NCI-H1105 (cell line): ENCODE data around the gene CRCP.
"Not testable (repeated sequence)": the region's sequence is repeated elsewhere in the genome, so short reads cannot be mapped to it uniquely, and the experiment has no call there.

ENCODE experiments used
- DNase-seq: peaks from one replicate; lab custom pipeline; 2025; lab: John Stamatoyannopoulos, UW

The CRCP gene

DNA sequence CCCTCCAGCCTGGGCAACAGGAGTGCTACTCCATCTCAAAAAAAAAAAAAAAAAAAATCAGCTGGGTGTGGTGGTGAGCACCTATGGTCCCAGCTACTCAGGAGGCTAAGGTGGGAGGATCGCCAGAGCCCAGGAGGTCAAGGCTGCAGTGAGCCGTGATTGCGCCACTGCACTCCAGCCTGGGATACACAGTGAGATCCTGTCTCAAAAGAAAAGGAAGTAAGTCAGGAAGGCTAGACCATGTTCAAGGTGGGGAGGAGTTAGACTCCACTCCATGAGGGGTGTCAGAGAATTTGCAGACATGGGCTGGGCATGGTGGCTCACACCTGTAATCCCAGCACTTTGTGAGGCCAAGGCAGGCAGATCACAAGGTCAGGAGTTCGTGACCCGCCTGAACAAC, 6.2 kb upstream of the CRCP start:
- DNase-seq: not testable (repeated sequence)

DNA sequence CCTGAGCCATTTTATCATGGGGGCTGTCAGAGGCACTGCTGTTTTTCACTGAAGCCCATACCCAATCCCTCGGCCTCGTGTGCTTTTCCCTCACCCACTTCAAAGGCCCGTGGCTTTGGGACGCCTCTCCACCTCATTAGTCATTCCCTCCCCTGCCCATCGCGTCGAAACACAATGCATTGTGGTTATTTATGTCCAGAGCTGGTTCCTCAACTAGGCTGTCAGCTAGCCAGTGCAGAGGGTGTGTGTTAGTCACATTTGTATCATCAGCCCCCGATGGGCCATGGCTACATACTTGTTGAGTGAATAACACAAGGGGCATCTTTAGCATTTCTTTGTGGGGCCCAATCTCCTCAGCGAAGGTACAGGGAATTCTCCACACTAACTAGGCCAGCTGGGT, 3.8 kb upstream of the CRCP start:
- no peak for DNase-seq

DNA sequence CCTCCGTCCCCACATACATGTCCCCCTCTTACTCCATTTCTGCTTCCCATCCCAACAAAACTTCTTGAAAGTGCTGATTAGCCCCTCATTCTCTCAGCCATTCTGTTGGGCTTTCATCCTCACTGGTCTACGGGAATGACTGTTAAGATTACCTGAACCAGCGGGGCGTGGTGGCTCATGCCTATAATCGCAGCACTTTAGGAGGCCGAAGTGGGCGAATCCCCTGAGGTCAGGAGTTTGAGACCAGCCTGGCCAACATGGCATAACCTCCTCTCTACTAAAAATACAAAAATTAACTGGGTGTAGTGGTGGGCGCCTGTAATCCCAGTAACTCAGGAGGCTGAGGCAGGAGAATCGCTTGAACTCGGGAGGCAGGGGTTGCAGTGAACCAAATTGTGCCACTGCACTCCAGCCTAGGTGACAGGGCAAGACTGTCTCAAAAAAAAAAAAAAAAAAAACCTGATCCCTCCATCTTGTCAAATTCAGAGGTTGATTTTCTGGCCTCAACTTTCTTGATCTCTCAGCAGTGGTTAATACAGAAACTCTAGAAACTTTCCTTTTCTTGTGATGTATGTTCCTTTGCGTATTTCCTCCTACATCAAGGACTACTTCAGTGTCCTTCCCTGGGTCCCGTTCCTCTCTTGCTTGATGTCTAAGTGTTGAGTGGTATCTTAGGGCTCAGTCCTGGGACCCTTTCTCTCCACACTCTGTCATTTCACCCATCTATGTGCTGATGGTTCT, 2.2 kb downstream of the CRCP start:
- not testable (repeated sequence) for DNase-seq

DNA sequence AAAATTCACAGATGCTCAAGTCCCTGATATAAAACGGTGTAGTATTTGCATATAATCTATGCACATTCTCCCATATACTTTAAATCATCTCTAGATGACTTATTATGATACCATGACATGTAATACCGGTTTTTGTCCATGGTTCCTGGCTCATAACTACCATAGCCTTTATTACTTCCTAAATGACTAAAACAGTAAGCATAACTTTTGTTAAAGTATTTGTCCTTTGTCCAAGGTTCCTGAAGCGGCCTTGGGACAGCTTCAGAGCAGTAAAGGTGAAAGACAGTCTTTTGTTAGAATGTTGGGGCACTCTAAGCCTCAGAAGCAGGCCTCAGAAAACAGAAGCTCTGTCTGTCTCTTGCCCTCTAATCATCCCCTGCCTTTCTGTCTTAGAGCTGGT, 4.0 kb downstream of the CRCP start:
- no peak for DNase-seq

DNA sequence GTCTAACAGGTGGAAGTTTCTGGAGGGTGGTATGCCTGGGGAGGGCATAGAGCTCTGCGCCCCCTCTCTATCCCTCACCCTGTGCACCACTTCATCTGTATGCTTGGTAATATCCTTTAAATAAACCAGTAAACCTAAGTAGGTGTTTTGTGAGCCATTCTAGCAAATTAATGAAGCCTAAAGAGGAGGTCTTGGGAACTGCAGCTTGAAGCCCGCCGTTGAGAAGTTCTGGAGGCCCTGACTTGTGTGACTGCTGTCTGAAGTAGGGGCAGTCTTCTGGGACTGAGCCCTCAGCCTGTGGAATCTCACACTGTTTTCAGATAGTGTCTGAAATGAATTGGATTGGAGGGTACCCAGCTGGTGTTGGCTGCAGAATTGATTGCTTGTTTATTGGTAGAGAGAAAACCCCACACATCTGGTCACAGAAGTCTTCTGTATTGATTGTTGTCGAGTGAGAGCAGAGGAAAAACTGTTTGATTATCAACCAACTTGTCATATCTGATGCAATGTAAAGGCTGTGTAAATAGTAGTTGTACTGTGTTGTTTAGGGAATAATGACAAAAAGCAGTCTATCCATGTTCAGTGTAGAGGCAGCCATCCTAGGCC, 4.7 kb downstream of the CRCP start:
- no peak for DNase-seq

DNA sequence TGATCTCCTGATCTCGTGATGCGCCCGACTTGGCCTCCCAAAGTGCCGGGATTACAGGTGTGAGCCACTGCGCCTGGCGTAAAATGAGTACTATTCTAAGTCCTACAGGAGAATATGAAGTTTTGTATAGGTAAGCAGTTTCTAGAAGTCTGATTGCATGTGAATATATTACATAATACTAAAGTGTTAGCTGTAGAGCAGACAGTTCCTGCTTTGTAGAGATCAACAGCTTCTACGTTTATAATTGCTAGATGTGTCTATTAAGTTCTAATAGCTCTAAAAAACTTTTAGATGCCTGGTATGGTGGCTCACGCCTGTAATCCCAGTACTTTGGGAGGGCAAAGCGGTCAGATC, 8.5 kb downstream of the CRCP start:
- DNase-seq: no peak

DNA sequence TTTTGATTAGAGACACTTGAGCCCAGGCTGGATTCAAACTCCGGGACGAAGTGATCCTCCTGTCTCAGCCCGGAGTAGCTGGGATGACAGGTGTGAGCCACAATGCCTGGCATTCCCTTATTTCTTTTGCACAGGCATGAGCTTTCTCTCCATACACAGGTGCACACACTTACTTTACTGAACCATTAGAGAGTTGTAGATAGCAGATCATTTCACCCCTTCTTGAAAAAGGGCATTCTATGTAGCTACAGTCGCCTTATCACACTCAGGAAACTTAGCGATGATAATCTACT, 9.9 kb downstream of the CRCP start:
- not testable (repeated sequence) for DNase-seq

DNA sequence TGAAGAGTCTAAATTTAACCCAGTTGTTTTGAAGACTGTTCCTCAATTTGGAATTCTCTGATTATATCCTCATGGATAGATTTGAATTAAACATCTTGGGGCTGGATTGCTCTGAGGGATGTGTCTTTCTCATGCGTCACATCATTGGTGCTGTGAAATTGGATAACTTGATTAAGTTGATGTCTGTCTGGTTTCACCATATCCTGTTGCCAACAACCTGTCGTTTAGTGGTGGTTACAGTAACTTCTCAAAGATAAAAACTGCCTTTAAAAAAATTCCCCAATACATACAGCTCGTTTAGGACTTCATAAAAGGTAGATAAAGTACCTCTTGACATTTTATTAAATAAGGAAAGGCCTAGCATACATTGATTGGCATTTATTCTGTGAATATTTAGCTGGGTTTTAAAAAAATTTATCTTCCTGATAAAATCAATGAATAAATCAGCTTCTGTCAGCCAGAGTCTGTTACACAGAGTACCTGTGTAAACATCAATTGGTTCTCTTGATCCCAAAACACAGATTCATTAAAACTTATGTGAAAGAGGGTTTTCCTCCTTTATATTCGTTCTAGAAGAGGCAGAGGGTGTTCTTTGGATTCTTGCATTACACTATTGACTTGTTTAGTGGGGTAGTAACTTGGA, 10.5 kb downstream of the CRCP start:
- no peak for DNase-seq

DNA sequence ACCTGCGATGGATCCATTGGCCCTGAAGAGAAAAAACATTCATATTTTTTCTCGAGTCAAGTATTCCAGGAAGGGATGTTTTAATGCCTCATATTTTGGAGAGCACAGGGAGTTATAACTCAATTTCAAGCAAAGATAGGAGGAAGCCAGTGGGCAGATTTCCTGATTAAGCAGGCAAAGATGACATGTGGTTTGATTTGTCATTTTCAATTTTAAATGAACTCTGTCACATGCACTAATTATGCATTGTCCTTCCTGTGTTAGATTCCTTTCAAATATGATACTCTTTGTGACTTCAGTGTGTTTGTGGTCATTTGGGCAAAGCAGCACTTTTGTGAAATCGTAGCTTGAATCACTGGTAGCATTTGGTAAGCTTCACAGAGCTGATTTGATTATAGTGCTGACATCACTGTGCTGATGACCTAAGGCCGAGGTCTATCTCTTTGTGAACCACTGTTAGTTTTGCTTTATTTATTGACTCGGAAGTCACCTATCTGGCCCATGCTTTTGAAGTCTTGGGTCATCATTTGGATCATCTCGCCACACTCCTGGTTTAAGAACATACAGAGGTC, 11.2 kb downstream of the CRCP start:
- DNase-seq: not testable (repeated sequence)

DNA sequence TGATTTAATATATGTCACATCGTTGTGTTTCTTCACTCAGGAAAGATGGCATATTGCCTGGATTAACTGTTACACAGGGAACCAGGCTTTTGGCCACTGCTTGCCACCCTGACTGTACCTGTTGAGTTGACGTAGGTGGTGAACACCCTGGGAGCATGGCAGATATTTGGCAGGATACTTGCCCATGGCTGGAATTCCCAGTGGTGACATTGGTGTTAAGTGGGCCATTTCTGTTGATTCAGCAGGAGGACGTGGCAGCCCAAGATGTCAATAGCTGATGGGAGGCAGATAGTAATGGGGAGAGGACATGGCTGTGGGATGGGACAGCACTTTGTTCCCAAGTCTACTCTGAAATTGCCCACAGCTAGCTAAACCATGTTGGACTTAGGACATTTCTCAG, 12.5 kb downstream of the CRCP start:
- not testable (repeated sequence) for DNase-seq

DNA sequence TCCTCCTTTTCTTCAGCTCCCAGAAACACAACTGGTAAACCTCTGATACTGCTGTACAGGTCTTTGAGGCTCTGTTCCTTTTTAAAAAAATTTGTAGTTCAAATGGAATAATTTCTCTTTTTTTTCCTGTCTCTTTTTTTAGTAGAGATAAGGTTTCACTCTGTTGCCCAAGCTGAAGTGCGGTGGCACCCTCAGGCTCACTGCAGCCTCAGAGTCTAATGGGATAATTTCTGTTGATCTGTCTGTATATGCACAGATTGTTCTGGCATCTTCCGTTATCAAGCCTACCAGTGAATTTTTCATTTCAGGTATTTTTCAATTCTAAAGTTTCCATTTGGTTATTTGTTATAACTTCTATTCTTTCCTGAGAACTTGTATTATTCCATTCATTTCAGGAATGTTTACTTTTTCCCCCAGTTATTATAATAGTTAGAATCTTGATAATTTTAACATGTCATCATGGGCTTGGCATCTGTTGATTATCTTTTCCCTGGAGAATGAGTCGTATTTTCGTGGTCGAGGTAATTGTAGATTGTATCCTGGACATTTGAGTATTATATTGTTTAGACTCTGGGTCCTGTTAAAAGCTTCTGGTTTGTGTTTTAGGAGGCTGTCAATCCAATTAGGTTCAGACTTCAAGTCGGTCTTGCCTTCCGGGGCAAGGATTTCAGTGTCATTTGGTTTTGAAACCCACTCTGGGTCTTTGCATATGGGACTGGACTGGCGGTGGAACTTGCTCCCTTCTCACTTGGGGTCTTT, 24.5 kb downstream of the CRCP start:
- DNase-seq: no peak

DNA sequence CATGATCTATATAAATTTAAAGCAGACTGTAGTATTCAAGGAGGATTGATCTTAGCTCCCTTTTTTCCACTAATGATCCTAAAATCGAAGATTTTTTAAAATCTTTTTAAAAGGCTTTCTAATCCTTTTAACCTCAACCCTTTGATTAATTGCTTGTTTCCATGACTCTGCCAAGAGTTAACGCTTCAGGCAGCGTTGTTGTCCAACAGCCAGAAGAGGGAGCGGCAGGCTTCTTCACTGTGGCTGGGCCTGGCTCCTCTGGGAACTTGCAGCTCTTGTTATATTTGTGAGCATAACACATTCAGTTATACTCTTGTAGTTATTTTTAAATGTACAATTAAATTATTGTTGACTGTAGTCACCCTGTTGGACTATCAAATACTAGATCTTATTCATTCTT, 26.3 kb downstream of the CRCP start:
- DNase-seq: no peak

DNA sequence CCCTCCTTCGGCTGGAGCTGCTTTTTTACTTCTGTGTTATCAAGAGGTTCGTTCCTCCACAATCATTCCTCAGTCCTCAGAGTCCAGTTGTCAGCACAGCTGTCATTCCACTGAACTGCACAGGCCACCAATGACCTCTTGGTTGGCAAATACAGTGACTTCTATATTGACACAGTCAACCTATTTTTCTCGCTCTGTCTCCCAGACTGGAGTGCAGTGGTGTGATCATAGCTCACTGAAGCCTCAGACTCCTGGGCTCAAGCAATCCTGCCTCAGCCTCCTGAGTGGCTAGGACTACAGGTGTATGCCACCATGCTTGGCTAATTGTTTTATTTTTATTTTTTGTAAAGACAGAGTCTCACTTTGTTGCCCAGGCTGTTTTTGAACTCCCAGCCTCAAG, 27.7 kb downstream of the CRCP start:
- DNase-seq: no peak

DNA sequence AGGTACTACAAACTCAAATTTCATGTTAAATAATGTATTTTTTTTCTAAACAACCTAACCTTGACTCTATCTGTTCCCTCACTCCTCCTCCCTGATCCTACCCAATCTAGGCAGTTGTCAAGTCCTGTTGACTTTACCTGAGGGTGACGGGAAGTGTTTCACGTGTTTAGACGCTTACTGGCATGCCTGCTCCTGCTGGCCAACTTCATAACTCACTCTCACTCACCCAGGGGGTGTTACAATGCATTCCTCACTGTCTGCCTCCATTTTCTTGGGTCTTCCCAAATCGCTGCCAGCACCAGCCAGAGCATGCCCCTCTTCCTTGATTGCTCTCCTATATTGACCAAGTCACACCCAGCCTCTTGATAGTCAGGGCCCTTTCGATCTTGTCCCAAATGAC, 28.3 kb downstream of the CRCP start:
- DNase-seq: no peak

DNA sequence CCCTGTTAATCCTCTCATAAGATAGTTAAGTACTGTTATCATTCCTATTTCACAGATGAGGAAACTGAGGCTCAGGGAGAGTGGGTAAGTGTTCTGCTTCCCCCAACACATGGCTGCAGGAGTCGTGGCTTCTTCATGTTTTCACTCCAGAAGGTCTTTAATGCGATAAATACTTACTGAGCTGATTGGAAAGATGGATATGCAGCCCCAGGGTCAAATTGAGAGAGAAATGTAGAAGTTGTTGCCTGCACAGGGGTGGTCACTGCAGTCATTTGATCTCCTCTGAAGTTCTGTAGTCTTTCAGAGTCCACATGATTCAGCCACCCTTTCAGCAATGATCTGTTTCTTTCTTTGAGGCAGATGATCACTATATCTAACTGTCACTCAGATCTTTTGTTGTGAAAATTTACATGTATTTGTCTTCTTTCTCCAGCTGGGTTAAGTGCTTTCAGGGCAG, 29.3 kb downstream of the CRCP start:
- DNase-seq: no peak

DNA sequence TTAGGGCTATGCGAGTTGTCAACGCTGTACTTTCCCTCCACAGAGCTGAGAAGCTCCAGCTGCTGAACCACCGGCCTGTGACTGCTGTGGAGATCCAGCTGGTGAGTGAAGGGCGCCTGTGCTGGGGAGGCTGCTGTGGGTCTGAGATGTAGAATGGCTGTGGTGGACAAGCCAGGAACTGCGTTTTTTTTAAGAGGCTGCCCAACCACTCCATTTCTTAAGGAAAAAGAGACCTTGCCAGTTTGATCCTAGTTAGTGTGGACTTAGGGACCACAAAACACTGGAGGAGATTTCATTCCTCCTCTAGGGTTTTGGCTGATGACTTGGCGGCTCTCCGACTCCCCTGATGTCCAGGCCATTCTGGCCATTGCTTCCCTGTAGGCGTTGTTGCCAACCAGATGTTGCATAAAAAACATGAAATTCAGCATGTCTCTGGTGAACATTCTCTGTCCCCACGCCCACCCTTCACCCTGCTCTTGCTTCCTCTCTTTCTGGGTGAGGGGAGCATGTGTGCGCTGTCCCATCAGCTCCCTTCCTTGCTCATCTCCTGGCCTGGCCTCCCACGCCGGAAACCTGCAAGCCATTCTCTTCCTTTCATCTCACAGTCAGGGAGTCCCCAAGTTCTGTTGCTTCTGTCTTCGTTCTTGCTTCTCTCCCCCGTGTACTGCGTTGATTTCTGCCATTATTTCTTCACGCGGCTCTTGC, 30.9 kb downstream of the CRCP start:
- no peak for DNase-seq

DNA sequence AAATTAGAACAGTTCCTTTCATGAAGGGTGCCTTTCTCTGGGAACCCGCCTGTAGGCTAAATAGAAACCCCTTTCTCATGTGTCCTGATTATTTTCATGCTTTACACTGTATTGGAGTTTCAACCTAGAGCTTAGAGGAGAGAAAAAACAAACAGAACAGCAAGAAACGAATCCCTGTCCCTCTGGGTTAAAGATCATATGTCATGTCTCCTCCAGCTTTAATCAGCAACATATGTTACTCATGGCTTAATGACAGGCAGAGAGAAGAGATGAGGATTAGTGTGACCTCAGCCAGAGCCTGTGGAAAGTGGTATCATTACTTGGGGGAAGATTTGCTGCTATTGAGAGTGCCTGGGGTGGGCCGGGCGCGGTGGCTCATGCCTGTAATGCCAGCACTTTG, 32.1 kb downstream of the CRCP start:
- DNase-seq: no peak

DNA sequence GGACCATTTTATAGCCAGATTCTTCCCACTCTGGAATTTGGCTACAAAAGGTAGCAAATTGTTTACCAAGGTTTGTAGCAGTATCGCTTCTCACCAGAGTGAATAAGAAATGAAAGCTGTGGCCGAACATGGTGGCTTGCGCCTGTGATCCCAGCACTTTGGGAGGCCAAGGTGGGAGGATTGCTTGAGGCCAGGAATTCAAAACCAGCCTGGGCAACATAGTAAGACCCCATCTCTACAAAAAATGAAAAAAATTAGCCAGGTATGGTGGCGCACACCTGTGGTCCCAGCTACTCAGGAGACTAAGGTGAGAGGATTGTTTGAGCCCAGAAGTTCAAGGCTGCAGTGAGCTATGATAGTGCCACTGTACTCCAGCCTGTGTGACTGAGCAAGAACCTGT, 33.0 kb downstream of the CRCP start:
- DNase-seq: not testable (repeated sequence)

DNA sequence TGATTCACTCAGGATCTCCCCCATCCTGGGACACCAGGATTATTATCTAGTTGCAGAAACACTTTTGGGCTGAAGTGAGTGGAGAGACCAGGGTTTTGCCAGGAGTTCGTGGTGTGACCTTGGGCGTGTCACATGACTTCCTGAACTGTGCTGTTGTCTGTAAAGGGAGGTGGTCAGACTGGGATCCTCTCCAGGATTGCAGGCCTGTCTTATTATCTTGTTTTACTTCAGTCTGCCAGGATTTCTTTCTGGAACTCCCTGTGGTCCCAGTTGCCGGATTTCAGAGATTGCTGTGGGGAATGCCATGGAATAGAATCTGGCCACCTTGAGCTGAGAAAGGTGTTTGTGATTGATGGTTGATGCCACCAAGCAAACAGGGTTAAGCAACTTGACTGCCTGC, 35.8 kb downstream of the CRCP start:
- no peak for DNase-seq

DNA sequence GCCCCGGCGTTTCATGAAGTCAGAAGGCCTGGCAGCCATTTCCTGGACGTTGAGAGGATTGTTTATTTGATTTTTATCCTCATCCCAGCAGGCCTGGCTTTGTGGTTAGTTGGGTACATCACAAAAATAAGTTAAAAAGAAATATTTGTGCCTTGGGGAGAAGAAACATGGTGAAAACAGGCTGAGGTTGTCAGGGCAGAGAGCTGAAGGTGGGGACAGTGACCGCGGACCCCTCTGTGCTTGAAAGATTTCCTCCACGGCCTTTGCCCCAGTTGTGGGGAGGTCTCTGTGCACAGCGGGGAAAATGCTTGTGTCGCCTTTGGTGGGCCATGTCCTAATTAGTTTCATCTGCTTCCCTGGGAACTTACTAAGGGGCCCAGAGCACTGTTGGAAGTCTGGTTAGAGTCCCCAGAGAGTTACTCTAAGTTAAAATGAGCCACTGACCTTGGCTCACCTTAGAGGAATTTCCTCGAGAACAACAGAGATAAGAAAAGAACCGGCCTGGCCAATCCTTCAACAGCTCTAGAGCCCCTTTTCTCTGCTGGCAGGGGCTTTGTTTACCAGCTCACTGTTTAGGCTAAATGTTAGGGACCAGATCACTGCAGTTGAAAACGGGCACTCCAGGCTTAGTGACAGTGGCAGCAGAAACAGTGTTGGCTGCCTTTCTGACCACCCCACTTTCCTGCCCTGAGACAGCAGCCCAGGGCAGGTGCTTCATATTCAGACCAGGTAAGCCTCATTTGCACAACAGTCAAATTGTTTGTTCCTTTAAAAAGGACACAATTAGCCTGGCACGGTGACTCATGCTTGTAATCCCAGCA, 37.9 kb downstream of the CRCP start:
- no peak for DNase-seq

DNA sequence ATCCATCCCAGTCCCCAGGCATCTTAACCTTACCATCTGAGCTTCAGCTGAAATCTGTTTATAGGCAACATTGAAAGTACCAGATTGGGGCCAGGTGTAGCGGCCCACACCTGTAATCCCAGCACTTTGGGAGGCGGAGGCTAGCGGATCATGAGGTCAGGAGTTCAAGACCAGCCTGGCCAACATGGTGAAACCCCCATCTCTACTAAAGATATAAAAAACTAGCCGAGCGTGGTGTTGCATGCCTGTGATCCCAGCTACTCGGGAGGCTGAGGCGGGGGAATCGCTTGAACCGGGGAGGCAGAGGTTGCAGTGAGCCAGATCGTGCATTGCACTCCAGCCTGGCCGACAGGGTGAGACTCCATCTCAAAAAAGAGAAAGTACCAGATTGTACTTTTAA, 39.0 kb downstream of the CRCP start:
- no peak for DNase-seq
